ENCODE data around the gene TLE1.

TLE1 gene

GRCh38 chr9:81594415-81594814 is 94.9 kb downstream of the TLE1 start:
- Mint-ChIP-seq H3K9me3 (peaks cover 0 to 9% of the 10 kb centered on the region in 2 donors), H3K4me3 (no peak overlapping the region), H3K27me3 (no peaks in the 10 kb centered on the region), H3K4me1 (ENCODE audit: low read depth in 2 of 2) (peaks cover 0 to 18% of the 10 kb centered on the region in 2 donors), H3K27ac (no peak overlapping the region), H3K36me3 (ENCODE audit: insufficient read depth) (peaks cover 10% of the 10 kb centered on the region)
- DNase-seq (no peak), ATAC-seq (replicated peaks) (no peak)

DNA sequence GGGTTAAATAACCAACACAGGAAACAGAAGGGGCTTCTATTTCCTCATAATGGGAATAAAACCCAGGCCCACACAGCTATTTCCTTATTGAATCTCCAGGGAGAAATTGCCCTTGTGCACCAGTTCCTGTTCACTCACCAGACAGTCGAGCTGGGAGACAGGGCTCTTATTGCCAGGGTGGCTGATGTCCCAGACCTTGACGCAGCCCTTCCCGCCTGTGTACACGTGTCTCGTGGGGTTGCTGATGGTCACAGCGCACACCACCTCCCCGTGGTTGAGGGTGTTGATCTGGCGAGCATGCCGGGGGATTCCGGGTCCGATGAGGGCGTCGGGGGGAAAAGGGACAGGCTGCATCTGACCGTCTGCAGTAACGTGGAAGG is 96.5 kb downstream of the TLE1 start:
- H3K9me3 Mint-ChIP-seq: peaks cover 0 to 5% of the 10 kb centered on the region in 2 donors
- H3K36me3 Mint-ChIP-seq (ENCODE audit: insufficient read depth): peaks cover 10% of the 10 kb centered on the region
- H3K27me3 Mint-ChIP-seq: no peaks in the 10 kb centered on the region
- ATAC-seq (replicated peaks): no peak
- peak overlapping the region in 1 of 2 donors; percentile 24 for H3K27ac Mint-ChIP-seq
- H3K4me3 Mint-ChIP-seq: no peak overlapping the region
- no peak for DNase-seq
- H3K4me1 Mint-ChIP-seq (ENCODE audit: low read depth in 2 of 2): peaks cover 0 to 12% of the 10 kb centered on the region in 2 donors

GRCh38 chr9:81591791-81592190 is 97.6 kb downstream of the TLE1 start:
- peaks cover 10% of the 10 kb centered on the region for H3K36me3 Mint-ChIP-seq (ENCODE audit: insufficient read depth)
- ATAC-seq (replicated peaks): no peak
- no peaks in the 10 kb centered on the region for H3K27me3 Mint-ChIP-seq
- peaks cover 0 to 8% of the 10 kb centered on the region in 2 donors for H3K4me1 Mint-ChIP-seq (ENCODE audit: low read depth in 2 of 2)
- no peak overlapping the region for H3K27ac Mint-ChIP-seq
- peaks cover 0 to 7% of the 10 kb centered on the region in 2 donors for H3K9me3 Mint-ChIP-seq
- DNase-seq: no peak
- no peak overlapping the region for H3K4me3 Mint-ChIP-seq

- Mint-ChIP-seq H3K27ac (no peak overlapping the region), H3K27me3 (no peaks in the 10 kb centered on the region), H3K36me3 (ENCODE audit: insufficient read depth) (peaks cover 10% of the 10 kb centered on the region), H3K4me3 (no peak overlapping the region), H3K4me1 (ENCODE audit: low read depth in 2 of 2) (no peaks in the 10 kb centered on the region), H3K9me3 (peaks cover 0 to 7% of the 10 kb centered on the region in 2 donors)
- no peak for ATAC-seq (replicated peaks)
- no peak for DNase-seq
Measured at GRCh38 chr9:81590688-81591087, 98.7 kb downstream of the TLE1 start.

- Mint-ChIP-seq H3K4me1 (ENCODE audit: low read depth in 2 of 2) (no peaks in the 10 kb centered on the region), H3K9me3 (peaks cover 0 to 7% of the 10 kb centered on the region in 2 donors), H3K36me3 (ENCODE audit: insufficient read depth) (peaks cover 10% of the 10 kb centered on the region), H3K27me3 (no peaks in the 10 kb centered on the region), H3K4me3 (no peak overlapping the region), H3K27ac (peak overlapping the region in 1 of 2 donors; percentile 27)
- ATAC-seq (replicated peaks) (no peak), DNase-seq (no peak)
Measured at GRCh38 chr9:81589819-81590218, 99.5 kb downstream of the TLE1 start.

- Mint-ChIP-seq H3K27ac (peak overlapping the region in 1 of 2 donors; percentile 27), H3K4me1 (ENCODE audit: low read depth in 2 of 2) (no peaks in the 10 kb centered on the region), H3K36me3 (ENCODE audit: insufficient read depth) (peaks cover 10% of the 10 kb centered on the region), H3K27me3 (no peaks in the 10 kb centered on the region), H3K4me3 (no peak overlapping the region), H3K9me3 (peaks cover 0 to 7% of the 10 kb centered on the region in 2 donors)
- ATAC-seq (replicated peaks) (no peak), DNase-seq (no peak)
Measured at GRCh38 chr9:81589392-81589791, 100.0 kb downstream of the TLE1 start.

- Mint-ChIP-seq H3K4me3 (no peak overlapping the region), H3K4me1 (ENCODE audit: low read depth in 2 of 2) (no peaks in the 10 kb centered on the region), H3K36me3 (ENCODE audit: insufficient read depth) (peaks cover 10% of the 10 kb centered on the region), H3K27ac (no peak overlapping the region), H3K27me3 (no peaks in the 10 kb centered on the region), H3K9me3 (peaks cover 0 to 4% of the 10 kb centered on the region in 2 donors)
- no peak for DNase-seq
- no peak for ATAC-seq (replicated peaks)
Measured at GRCh38 chr9:81588148-81588871, 101.0 kb downstream of the TLE1 start.

GRCh38 chr9:81586786-81587185 is 102.6 kb downstream of the TLE1 start:
- H3K36me3 Mint-ChIP-seq (ENCODE audit: insufficient read depth): peaks cover 10% of the 10 kb centered on the region
- no peak overlapping the region for H3K4me3 Mint-ChIP-seq
- ATAC-seq (replicated peaks): no peak
- no peaks in the 10 kb centered on the region for H3K4me1 Mint-ChIP-seq (ENCODE audit: low read depth in 2 of 2)
- no peak for DNase-seq
- no peak overlapping the region for H3K27ac Mint-ChIP-seq
- H3K9me3 Mint-ChIP-seq: peaks cover 0 to 5% of the 10 kb centered on the region in 2 donors
- H3K27me3 Mint-ChIP-seq: no peaks in the 10 kb centered on the region

DNA sequence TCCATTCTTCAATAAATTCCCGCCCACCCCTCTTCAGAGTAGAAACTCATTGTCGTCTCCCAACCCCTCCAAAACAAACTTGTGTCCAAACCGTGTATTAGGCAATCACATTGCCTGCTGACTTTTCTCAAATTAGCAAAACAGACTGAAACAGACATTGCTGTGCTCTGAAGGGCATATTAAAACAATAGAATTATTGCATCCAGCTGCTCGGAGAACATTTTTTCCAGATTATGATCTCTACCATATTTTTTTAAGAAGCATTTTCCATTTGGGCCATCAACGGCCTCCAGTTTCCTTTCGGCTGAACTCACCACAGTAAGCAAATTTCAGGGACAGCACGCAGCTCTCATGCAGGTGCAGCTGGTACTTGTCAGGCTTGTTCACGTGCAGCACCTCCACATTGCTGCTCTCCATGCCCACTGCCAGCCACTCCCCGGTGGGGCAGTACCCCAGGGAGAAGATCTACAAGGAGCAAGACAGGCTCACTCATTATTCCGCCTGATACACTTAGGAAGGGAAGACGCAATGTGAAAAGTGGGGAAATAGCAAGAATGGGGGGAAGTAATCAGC is 104.1 kb downstream of the TLE1 start:
- Mint-ChIP-seq H3K9me3 (peaks cover 0 to 6% of the 10 kb centered on the region in 2 donors), H3K4me1 (ENCODE audit: low read depth in 2 of 2) (no peaks in the 10 kb centered on the region), H3K4me3 (no peak overlapping the region), H3K27me3 (no peaks in the 10 kb centered on the region), H3K36me3 (ENCODE audit: insufficient read depth) (peaks cover 4% of the 10 kb centered on the region), H3K27ac (no peak overlapping the region)
- ATAC-seq (replicated peaks): no peak
- DNase-seq: no peak

GRCh38 chr9:81584099-81584498 is 105.2 kb downstream of the TLE1 start:
- Mint-ChIP-seq H3K4me1 (ENCODE audit: low read depth in 2 of 2) (no peaks in the 10 kb centered on the region), H3K27me3 (no peaks in the 10 kb centered on the region), H3K36me3 (ENCODE audit: insufficient read depth) (no peaks in the 10 kb centered on the region), H3K27ac (no peak overlapping the region), H3K9me3 (peaks cover 0 to 3% of the 10 kb centered on the region in 2 donors), H3K4me3 (no peak overlapping the region)
- DNase-seq (no peak), ATAC-seq (replicated peaks) (no peak)

DNA sequence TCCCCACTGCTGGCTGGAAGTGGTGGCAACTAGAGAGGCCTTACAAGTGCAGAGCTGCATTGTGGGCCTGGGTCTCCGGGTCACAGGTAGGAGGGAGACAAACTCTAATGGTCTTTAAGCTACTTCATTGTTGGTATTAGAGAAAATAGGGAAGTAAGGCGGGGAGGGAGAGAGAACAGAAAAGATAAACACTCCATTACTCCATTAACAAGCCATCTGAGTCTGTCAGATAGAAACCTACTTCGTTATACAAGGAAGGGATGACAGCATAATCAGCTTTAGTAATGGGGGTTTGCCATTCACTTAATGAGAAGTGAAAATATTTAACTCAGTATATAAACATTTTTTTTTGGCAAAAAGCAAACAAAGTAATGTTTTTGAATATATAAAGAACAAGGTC is 107.4 kb downstream of the TLE1 start:
- Mint-ChIP-seq H3K27ac (no peak overlapping the region), H3K9me3 (peaks cover 0 to 1% of the 10 kb centered on the region in 2 donors), H3K27me3 (no peaks in the 10 kb centered on the region), H3K4me1 (ENCODE audit: low read depth in 2 of 2) (no peaks in the 10 kb centered on the region), H3K4me3 (no peak overlapping the region), H3K36me3 (ENCODE audit: insufficient read depth) (no peaks in the 10 kb centered on the region)
- ATAC-seq (replicated peaks) (no peak), DNase-seq (no peak)

DNA sequence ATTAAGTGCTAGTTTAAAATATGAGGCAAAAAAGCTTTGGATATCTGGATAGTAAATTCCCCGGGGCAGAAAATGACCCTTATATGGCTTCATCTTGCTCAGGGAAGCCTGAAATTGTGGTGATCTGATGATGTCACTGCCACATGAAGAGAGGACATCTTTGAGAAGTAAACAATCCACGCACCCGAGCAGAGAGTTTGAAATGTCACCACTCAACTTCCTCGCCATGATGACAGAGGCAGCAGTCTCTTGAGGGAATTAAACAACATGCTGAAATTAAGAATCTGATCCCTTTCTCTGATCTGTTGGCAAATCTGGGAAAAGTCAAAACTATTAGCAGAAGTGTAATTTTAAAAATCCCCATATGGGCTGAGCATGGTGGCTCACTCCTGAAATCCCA is 110.0 kb downstream of the TLE1 start:
- Mint-ChIP-seq H3K36me3 (ENCODE audit: insufficient read depth) (no peaks in the 10 kb centered on the region), H3K4me3 (no peak overlapping the region), H3K27me3 (no peaks in the 10 kb centered on the region), H3K4me1 (ENCODE audit: low read depth in 2 of 2) (no peaks in the 10 kb centered on the region), H3K9me3 (peaks cover 0 to 1% of the 10 kb centered on the region in 2 donors), H3K27ac (no peak overlapping the region)
- ATAC-seq (replicated peaks) (no peak), DNase-seq (no peak)

GRCh38 chr9:81578606-81579005 is 110.7 kb downstream of the TLE1 start:
- Mint-ChIP-seq H3K27ac (no peak overlapping the region), H3K27me3 (no peaks in the 10 kb centered on the region), H3K9me3 (peaks cover 0 to 1% of the 10 kb centered on the region in 2 donors), H3K4me1 (ENCODE audit: low read depth in 2 of 2) (no peaks in the 10 kb centered on the region), H3K4me3 (no peak overlapping the region), H3K36me3 (ENCODE audit: insufficient read depth) (no peaks in the 10 kb centered on the region)
- no peak for DNase-seq
- ATAC-seq (replicated peaks): no peak

DNA sequence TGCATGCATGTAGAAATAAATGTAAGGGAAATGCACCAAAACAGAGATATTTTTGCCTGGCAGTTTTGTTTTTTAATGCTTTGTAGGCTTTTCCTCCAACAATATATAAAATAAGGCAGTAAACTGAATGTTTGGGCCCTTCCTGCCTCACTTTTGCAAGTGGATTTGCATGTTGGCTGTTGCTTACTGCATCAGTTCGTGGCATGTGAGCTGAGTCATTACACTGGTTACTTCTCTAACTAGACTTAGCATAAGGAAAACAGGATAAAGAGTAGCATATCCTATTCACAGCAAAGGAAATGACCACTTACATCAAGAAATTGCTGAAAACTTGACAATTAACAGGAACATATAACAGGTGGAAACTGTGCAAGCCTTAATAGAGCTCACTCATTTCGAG is 113.4 kb downstream of the TLE1 start:
- Mint-ChIP-seq H3K27me3 (no peaks in the 10 kb centered on the region), H3K27ac (no peak overlapping the region), H3K9me3 (no peaks in the 10 kb centered on the region), H3K4me1 (ENCODE audit: low read depth in 2 of 2) (no peaks in the 10 kb centered on the region), H3K36me3 (ENCODE audit: insufficient read depth) (no peaks in the 10 kb centered on the region), H3K4me3 (no peak overlapping the region)
- DNase-seq (no peak), ATAC-seq (replicated peaks) (no peak)
